Nephron (organoid): ENCODE measurements around the gene COX4I2.
"Not testable (repeated sequence)": the region's sequence is repeated elsewhere in the genome, so short reads cannot be mapped to it uniquely, and the experiment has no call there.

Experiments used
- H3K27ac Mint-ChIP-seq, 3 experiments: 2 replicates each; pipeline ENCODE4 v1.8.0; 2020; ENCODE audit warnings: mixed read lengths in 3 of 3, mild to moderate bottlenecking in 2 of 3, moderate library complexity in 1 of 3
- H3K27me3 Mint-ChIP-seq: 2 replicates; pipeline ENCODE4 v1.8.0; 2021; ENCODE audit warnings: low read depth, mild to moderate bottlenecking, moderate library complexity, mixed read lengths
- H3K36me3 Mint-ChIP-seq: 2 replicates; pipeline ENCODE4 v1.8.0; 2020; ENCODE audit warnings: low read depth, mixed read lengths
- H3K4me1 Mint-ChIP-seq: 2 replicates; pipeline ENCODE4 v1.8.0; 2020; ENCODE audit warnings: mixed read lengths
- H3K4me3 Mint-ChIP-seq, 3 experiments: 2 replicates each; pipeline ENCODE4 v1.8.0; 2020; ENCODE audit warnings: mild to moderate bottlenecking in 3 of 3, mixed read lengths in 3 of 3, moderate library complexity in 2 of 3
- H3K9me3 Mint-ChIP-seq: 2 replicates; pipeline ENCODE4 v1.8.0; 2020; ENCODE audit warnings: mixed read lengths
- TF ChIP-seq, protein P1 (sequence below), 3 experiments: fragments of 200-600 bp; sonication (generic); IDR thresholded peaks; one replicate each; pipeline ENCODE4 v1.5.0; 2021; ENCODE audit warnings: antibody characterized with exemption in 3 of 3; ENCODE audit not compliant: unreplicated experiment in 3 of 3

The COX4I2 gene

DNA sequence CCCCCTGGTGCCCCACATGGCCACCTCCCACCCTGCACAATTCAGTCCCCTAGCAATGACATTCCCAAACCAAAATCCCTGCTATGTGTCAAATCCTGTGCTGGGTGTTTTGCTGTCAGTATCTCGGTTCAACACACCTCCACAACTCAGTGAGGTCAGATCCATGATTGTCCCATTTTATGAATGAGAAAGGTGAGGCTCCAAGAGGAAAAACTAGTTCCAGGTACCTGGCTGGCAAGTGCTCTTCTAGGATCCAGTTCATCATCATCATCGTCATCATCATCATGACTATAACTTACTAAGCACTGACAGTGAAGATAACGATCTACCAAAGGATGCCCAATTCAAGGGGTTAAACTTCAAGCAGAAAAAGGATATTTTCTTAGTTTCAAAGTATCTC, 17.5 kb upstream of the COX4I2 start:
- H3K36me3 Mint-ChIP-seq, result no peaks in the 10 kb centered on the region
- no peaks in the 10 kb centered on the region for H3K9me3 Mint-ChIP-seq
- no peak overlapping the region for H3K27ac Mint-ChIP-seq
- no peaks in the 10 kb centered on the region for H3K4me1 Mint-ChIP-seq
- H3K4me3 Mint-ChIP-seq, result no peak overlapping the region
- no peaks in the 10 kb centered on the region for H3K27me3 Mint-ChIP-seq
- TF ChIP-seq, protein P1, sequence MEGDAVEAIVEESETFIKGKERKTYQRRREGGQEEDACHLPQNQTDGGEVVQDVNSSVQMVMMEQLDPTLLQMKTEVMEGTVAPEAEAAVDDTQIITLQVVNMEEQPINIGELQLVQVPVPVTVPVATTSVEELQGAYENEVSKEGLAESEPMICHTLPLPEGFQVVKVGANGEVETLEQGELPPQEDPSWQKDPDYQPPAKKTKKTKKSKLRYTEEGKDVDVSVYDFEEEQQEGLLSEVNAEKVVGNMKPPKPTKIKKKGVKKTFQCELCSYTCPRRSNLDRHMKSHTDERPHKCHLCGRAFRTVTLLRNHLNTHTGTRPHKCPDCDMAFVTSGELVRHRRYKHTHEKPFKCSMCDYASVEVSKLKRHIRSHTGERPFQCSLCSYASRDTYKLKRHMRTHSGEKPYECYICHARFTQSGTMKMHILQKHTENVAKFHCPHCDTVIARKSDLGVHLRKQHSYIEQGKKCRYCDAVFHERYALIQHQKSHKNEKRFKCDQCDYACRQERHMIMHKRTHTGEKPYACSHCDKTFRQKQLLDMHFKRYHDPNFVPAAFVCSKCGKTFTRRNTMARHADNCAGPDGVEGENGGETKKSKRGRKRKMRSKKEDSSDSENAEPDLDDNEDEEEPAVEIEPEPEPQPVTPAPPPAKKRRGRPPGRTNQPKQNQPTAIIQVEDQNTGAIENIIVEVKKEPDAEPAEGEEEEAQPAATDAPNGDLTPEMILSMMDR (IDR thresholded peaks at IDR 0.05; ENCODE audit: unreplicated experiment in 3 of 3), result no peak

DNA sequence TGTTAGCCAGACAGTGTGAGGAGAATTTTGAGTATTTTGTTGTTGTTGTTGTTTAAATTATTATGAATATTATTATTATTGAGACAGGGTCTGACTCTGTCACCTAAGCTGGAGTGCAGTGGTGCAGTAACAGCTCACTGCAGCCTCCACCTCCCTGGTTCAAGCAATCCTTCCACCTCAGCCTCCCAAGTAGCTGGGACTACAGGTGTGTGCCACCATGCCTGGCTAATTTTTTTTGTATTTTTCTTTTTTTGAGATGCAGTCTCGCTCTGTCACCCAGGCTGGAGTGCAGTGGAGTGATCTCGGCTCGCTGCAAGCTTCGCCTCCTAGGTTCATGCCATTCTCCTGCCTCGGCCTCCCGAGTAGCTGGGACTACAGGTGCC, 14.6 kb upstream of the COX4I2 start:
- not testable (repeated sequence) for H3K9me3 Mint-ChIP-seq, H3K4me1 Mint-ChIP-seq, H3K27me3 Mint-ChIP-seq, H3K4me3 Mint-ChIP-seq, H3K36me3 Mint-ChIP-seq, H3K27ac Mint-ChIP-seq

DNA sequence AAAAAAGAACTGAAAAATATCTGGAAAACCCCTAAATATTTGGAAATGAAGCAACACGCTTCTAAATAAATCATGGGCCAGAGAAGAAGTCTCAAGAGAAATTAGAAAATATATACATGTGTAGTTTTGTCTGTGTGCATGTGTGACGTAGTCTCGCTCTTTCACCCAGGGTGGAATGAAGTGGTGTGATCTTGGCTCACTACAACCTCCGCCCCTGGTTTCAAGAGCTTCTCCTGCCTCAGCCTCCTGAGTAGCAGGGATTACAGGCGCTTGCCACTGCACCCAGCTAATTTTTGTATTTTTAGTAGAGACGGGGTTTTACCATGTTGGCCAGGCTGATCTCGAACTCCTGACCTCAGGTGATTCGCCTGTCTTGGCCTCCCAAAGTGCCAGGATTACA, 11.2 kb upstream of the COX4I2 start:
- H3K36me3 Mint-ChIP-seq, H3K9me3 Mint-ChIP-seq, H3K4me3 Mint-ChIP-seq, H3K27me3 Mint-ChIP-seq, H3K27ac Mint-ChIP-seq, H3K4me1 Mint-ChIP-seq: not testable (repeated sequence)

DNA sequence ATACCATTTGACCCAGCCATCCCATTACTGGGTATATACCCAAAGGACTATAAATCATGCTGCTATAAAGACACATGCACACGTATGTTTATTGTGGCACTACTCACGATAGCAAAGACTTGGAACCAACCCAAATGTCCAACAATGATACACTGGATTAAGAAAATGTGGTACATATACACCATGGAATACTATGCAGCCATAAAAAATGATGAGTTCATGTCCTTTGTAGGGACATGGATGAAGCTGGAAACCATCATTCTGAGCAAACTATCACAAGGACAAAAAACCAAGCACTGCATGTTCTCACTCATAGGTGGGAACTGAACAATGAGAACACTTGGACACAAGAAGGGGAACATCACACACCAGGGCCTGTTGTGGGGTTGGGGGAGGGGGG, 9.7 kb upstream of the COX4I2 start:
- not testable (repeated sequence) for H3K27me3 Mint-ChIP-seq, H3K9me3 Mint-ChIP-seq, H3K4me3 Mint-ChIP-seq, H3K27ac Mint-ChIP-seq, H3K4me1 Mint-ChIP-seq, H3K36me3 Mint-ChIP-seq

DNA sequence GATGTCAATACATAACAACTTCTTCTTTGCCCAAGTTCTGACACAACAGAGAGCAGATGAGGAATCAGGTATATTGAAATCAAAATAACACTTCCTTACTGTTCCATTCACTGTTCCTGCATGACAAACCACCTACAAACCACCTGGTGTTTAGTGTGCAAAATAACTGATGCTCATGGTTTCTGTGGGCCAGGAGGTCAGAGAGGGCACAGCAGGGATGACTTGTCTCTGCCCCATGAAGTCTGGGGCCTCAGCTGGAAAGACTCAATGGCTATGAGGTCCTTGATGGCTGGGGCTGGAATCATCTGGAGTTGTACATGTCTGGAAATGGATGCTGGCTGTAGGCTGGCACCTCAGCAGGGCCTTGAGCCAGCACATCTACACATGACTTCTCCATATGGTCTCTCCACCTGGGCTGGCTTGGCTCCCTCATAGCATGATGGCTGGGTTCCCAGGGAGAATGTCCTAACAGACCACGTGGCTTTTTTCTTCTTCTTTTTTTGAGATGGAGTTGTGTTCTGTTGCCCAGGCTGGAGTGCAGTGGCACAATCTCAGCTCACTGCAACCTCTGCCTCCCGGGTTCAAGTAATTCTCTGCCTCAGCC, 7.4 kb upstream of the COX4I2 start:
- Mint-ChIP-seq H3K27me3 (peaks cover 4% of the 10 kb centered on the region), H3K27ac (no peak overlapping the region), H3K9me3 (no peaks in the 10 kb centered on the region), H3K36me3 (no peaks in the 10 kb centered on the region), H3K4me1 (no peaks in the 10 kb centered on the region), H3K4me3 (no peak overlapping the region)
- TF ChIP-seq, protein P1 (IDR thresholded peaks at IDR 0.05; ENCODE audit: unreplicated experiment in 3 of 3), result no peak

DNA sequence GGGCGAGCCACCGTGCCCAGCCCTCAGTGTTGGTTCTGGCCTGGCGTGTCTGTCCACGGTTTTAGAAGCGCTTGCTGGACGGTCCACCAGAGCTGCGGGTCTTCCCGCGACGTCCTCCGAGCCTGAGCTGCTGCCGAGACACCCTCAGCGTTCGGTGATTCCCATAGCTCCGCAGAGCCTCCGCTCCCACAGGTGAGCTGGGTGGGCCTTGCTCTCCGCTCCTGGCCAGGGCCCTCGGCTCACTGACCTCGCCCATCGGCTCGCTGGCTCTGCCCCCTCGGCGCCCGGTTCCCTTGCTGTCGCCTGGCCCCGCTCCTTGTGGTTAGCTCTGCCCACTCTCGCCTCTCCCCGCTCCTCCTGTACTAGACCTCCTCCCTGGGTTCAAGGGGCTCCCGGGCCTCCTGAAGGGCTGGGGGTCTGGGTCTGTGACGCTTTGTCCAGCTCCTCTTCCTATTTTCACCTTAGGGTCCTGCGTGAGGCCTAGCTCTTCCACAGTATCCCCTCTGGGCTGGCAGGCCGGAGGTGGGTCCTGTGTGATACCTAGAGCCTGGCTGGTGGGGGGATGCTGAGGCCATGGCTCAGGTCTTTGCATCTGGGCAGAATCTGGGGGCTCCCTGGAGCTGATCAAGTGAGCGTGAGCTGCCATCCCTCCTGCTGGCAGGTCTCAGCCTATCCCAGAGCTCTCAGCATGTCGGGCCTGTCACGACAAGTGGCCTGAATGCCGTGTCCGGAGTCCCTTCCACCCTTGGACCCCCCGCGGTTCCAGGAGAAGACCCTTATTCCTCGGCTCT, 5.0 kb upstream of the COX4I2 start:
- H3K27me3 Mint-ChIP-seq, result peaks cover 4% of the 10 kb centered on the region

DNA sequence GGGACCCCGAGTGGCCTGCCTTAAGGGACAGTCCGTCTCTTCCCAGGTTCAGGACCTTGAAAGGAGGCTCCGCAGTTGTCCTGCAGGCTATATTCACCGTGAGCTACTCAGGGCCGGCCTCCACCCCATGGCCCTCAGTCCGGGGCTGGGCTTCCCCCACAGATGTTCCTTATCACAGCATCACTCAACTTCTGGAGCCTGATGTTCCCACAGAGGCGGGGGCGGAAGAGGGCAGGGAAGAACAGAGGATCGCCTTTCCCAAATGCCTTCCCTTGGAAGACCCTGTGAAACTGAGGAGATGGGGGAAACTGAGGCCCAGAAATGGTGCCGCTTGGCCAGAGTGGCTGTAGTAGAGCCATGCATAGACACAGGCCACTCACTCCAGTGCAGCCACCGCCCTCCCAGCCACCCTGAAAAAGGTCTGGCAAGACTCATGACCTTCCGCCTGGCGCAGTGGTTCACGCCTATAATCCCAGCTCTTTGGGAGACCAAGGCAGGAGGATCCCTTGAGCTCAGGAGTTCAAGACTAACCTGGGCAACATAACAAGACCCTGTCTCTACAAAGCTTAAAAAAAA, 4.3 kb upstream of the COX4I2 start:
- Mint-ChIP-seq H3K9me3 (no peaks in the 10 kb centered on the region), H3K27ac (no peak overlapping the region), H3K4me3 (no peak overlapping the region), H3K27me3 (peaks cover 4% of the 10 kb centered on the region), H3K36me3 (no peaks in the 10 kb centered on the region), H3K4me1 (no peaks in the 10 kb centered on the region)
- TF ChIP-seq, protein P1 (IDR thresholded peaks at IDR 0.05; ENCODE audit: unreplicated experiment in 3 of 3), result no peak

More for the DNA sequence above, 5.0 kb upstream of the COX4I2 start:
- Mint-ChIP-seq H3K36me3 (no peaks in the 10 kb centered on the region), H3K4me1 (no peaks in the 10 kb centered on the region), H3K4me3 (no peak overlapping the region), H3K9me3 (no peaks in the 10 kb centered on the region), H3K27ac (no peak overlapping the region)
- TF ChIP-seq, protein P1 (IDR thresholded peaks at IDR 0.05; ENCODE audit: unreplicated experiment in 3 of 3), result no peak
